Renal cortical epithelial cell (primary cell): ENCODE measurements around the gene GARNL3. TPM values are rescaled to one million over a fixed set of nuclear protein-coding genes. Genes with fewer than 3 reads are reported as not detected.
A peak's percentile ranks its signal among the peaks of the same experiment; 100 is the strongest.

Source experiments
- DNase-seq: peaks from one replicate; pipeline ENCODE4 v3.0.0-alpha.2; 2011; ENCODE audit warnings: low read depth
- total RNA-seq: library from RNA; depleted of rRNA; stranded (reverse); fragments of >200 nt; gene quantifications from 2 replicates; pipeline ENCODE4 v1.2.3, GENCODE V29; 2014

The GARNL3 gene
- total RNA-seq, 1 donor from 2014 or later = 13.9 TPM

GRCh38 chr9:127237801-127238200, 26.8 kb upstream of the GARNL3 start:
- no peak for DNase-seq

- DNase-seq = no peak
These were observed 23.2 kb upstream of the GARNL3 start for GRCh38 chr9:127241354-127241753.

- peak; percentile 86 for DNase-seq
These were observed 19.7 kb upstream of the GARNL3 start for GRCh38 chr9:127244609-127245601.

- no peak for DNase-seq
These were observed 18.9 kb upstream of the GARNL3 start for GRCh38 chr9:127245637-127246164.

GRCh38 chr9:127248241-127248640, 16.3 kb upstream of the GARNL3 start:
- DNase-seq = no peak

- DNase-seq = no peak
These were observed 14.7 kb upstream of the GARNL3 start for GRCh38 chr9:127249877-127250276.

GRCh38 chr9:127250896-127251391, 13.6 kb upstream of the GARNL3 start:
- no peak for DNase-seq

GRCh38 chr9:127252410-127253318, 11.9 kb upstream of the GARNL3 start:
- DNase-seq = no peak

GRCh38 chr9:127253446-127253845, 11.1 kb upstream of the GARNL3 start:
- DNase-seq = no peak

GRCh38 chr9:127255692-127256091, 8.9 kb upstream of the GARNL3 start:
- DNase-seq = no peak

- DNase-seq = no peak
These were observed 8.2 kb upstream of the GARNL3 start for GRCh38 chr9:127256324-127256723.

GRCh38 chr9:127258606-127259471, 5.7 kb upstream of the GARNL3 start:
- DNase-seq = no peak

- DNase-seq = peak; percentile 5
These were observed 2.0 kb upstream of the GARNL3 start for GRCh38 chr9:127262602-127263001.

GRCh38 chr9:127263237-127263636, 1.3 kb upstream of the GARNL3 start:
- no peak for DNase-seq

- no peak for DNase-seq
These were observed 910 bp upstream of the GARNL3 start for GRCh38 chr9:127263664-127264063.

GRCh38 chr9:127267793-127268525, 3.4 kb downstream of the GARNL3 start:
- DNase-seq = no peak

- DNase-seq = no peak
These were observed 4.9 kb downstream of the GARNL3 start for GRCh38 chr9:127269449-127269848.

- DNase-seq = no peak
These were observed 8.8 kb downstream of the GARNL3 start for GRCh38 chr9:127273326-127273725.

GRCh38 chr9:127277099-127277498, 12.5 kb downstream of the GARNL3 start:
- DNase-seq = no peak

- no peak for DNase-seq
These were observed 13.2 kb downstream of the GARNL3 start for GRCh38 chr9:127277770-127278169.
